Measurements from ENCODE around the gene MMP15. TPM values are rescaled to one million over a fixed set of nuclear protein-coding genes. Genes with fewer than 3 reads are reported as not detected.
"Not testable (repeated sequence)": the region's sequence is repeated elsewhere in the genome, so short reads cannot be mapped to it uniquely, and the experiment has no call there.

MMP15 gene
- total RNA-seq, 2 experiments from 2014 or later, result 0.25 to 0.31 TPM

DNA sequence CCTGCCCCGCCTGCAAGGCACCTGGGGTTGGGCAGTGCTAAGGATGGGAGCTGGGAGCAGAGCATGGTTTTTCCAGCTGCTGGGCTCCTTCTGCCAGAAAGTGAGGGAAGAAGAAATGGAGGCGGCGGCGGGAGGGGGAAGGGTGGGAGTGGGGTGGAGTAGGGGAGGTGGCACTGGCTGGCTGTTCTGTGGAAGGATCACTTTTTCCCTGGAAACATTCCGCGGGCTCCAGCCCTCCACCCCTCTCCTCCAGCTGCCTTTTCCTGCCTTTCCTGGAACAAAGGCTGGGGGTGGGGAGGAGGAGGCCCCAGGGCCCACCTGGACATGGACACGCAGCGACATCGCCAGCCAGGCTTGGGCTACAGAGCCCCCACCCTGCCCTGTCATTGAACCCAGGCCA, 62.5 kb downstream of the MMP15 start:
- CTCF ChIA-PET, result no interaction called here

DNA sequence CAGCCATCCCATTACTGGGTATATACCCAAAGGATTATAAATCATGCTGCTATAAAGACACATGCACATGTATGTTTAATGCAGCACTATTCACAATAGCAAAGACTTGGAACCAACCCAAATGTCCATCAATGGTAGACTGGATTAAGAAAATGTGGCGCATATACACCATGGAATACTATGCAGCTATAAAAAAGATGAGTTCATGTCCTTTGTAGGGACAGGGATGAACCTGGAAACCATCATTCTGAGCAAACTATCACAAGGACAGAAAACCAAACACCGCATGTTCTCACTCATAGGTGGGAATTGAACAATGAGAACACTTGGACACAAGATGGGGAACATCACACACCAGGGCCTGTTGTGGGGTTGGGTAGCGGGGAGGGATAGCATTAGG, 64.8 kb downstream of the MMP15 start:
- H3K4me3 ChIP-seq (ENCODE audit: low read length); ATAC-seq (ENCODE audit: poor library complexity); H3K4me1 Mint-ChIP-seq (ENCODE audit: low read depth); H3K36me3 ChIP-seq (ENCODE audit: insufficient read depth, low read length); DNase-seq; POLR2A ChIA-PET; H3K27me3 Mint-ChIP-seq; H3K9me3 ChIP-seq (ENCODE audit: control insufficient read depth in 1 of 2, insufficient read depth in 1 of 2, low read length in 2 of 2); H3K9me3 Mint-ChIP-seq; H3K4me1 ChIP-seq (ENCODE audit: insufficient read depth, low read length); H3K36me3 Mint-ChIP-seq (ENCODE audit: low read depth); CTCF ChIA-PET; intact Hi-C loops (cut with DNase I, micrococcal nuclease); H3K27ac ChIP-seq (ENCODE audit: low read depth in 1 of 2, low read length in 2 of 2); H3K27me3 ChIP-seq (ENCODE audit: control insufficient read depth in 1 of 2, insufficient read depth in 2 of 2, low read length in 2 of 2); H3K27ac Mint-ChIP-seq; H3K4me3 Mint-ChIP-seq: not testable (repeated sequence)

More for the DNA sequence above, 62.5 kb downstream of the MMP15 start:
- H3K4me3 ChIP-seq (ENCODE audit: low read length), result no peak overlapping the region
- no peaks in the 10 kb centered on the region for H3K9me3 ChIP-seq (ENCODE audit: control insufficient read depth in 1 of 2, insufficient read depth in 1 of 2, low read length in 2 of 2)
- no peaks in the 10 kb centered on the region for H3K4me1 ChIP-seq (ENCODE audit: insufficient read depth, low read length)
- Mint-ChIP-seq H3K27me3 (no peaks in the 10 kb centered on the region), H3K4me3 (no peak overlapping the region), H3K27ac (no peak overlapping the region), H3K9me3 (no peaks in the 10 kb centered on the region), H3K36me3 (ENCODE audit: low read depth) (no peaks in the 10 kb centered on the region), H3K4me1 (ENCODE audit: low read depth) (no peaks in the 10 kb centered on the region)
- no peaks in the 10 kb centered on the region for H3K36me3 ChIP-seq (ENCODE audit: insufficient read depth, low read length)
- POLR2A ChIA-PET, result no interaction called here
- no peak for ATAC-seq (ENCODE audit: poor library complexity)
- no peak for DNase-seq
- TF ChIP-seq, protein P1, sequence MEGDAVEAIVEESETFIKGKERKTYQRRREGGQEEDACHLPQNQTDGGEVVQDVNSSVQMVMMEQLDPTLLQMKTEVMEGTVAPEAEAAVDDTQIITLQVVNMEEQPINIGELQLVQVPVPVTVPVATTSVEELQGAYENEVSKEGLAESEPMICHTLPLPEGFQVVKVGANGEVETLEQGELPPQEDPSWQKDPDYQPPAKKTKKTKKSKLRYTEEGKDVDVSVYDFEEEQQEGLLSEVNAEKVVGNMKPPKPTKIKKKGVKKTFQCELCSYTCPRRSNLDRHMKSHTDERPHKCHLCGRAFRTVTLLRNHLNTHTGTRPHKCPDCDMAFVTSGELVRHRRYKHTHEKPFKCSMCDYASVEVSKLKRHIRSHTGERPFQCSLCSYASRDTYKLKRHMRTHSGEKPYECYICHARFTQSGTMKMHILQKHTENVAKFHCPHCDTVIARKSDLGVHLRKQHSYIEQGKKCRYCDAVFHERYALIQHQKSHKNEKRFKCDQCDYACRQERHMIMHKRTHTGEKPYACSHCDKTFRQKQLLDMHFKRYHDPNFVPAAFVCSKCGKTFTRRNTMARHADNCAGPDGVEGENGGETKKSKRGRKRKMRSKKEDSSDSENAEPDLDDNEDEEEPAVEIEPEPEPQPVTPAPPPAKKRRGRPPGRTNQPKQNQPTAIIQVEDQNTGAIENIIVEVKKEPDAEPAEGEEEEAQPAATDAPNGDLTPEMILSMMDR (IDR thresholded peaks at IDR 0.05), result no peak
- intact Hi-C loops (cut with DNase I, micrococcal nuclease), result no loop called here
- H3K27ac ChIP-seq (ENCODE audit: low read depth in 1 of 2, low read length in 2 of 2), result no peak overlapping the region
- H3K27me3 ChIP-seq (ENCODE audit: control insufficient read depth in 1 of 2, insufficient read depth in 2 of 2, low read length in 2 of 2), result no peaks in the 10 kb centered on the region

DNA sequence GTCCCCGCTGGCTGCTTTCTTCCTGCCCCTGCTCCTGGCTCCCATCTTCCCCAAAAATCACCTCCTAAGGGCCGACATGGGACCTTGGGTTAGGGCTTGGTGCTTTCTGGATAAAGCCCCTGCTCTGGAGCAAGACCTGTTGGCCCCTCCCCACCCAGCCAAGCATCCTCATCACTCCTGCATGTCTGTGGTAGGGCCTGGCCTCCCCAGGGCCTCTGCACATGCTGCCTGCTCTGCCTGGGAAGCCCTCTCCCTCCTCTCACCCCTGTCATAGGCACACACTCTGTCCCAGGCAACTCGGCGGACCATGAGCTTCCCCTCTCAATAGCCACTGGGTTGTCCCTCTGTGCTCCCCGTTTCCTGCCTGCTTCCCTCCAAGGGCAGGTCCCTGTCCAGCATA, 68.5 kb downstream of the MMP15 start:
- Histone ChIP-seq H3K36me3 (ENCODE audit: insufficient read depth, low read length) (no peaks in the 10 kb centered on the region), H3K9me3 (ENCODE audit: control insufficient read depth in 1 of 2, insufficient read depth in 1 of 2, low read length in 2 of 2) (no peaks in the 10 kb centered on the region), H3K27ac (ENCODE audit: low read depth in 1 of 2, low read length in 2 of 2) (no peak overlapping the region), H3K4me3 (ENCODE audit: low read length) (no peak overlapping the region), H3K4me1 (ENCODE audit: insufficient read depth, low read length) (no peaks in the 10 kb centered on the region), H3K27me3 (ENCODE audit: control insufficient read depth in 1 of 2, insufficient read depth in 2 of 2, low read length in 2 of 2) (no peaks in the 10 kb centered on the region)
- Mint-ChIP-seq H3K27ac (no peak overlapping the region), H3K4me3 (no peak overlapping the region), H3K4me1 (ENCODE audit: low read depth) (no peaks in the 10 kb centered on the region), H3K9me3 (no peaks in the 10 kb centered on the region), H3K27me3 (peaks cover 7% of the 10 kb centered on the region), H3K36me3 (ENCODE audit: low read depth) (no peaks in the 10 kb centered on the region)
- intact Hi-C loops (cut with DNase I, micrococcal nuclease), result no loop called here
- ChIA-PET POLR2A (no interaction called here), CTCF (no interaction called here)
- DNase-seq, result no peak
- no peak for ATAC-seq (ENCODE audit: poor library complexity)
- TF ChIP-seq, protein P1 (IDR thresholded peaks at IDR 0.05), result no peak

DNA sequence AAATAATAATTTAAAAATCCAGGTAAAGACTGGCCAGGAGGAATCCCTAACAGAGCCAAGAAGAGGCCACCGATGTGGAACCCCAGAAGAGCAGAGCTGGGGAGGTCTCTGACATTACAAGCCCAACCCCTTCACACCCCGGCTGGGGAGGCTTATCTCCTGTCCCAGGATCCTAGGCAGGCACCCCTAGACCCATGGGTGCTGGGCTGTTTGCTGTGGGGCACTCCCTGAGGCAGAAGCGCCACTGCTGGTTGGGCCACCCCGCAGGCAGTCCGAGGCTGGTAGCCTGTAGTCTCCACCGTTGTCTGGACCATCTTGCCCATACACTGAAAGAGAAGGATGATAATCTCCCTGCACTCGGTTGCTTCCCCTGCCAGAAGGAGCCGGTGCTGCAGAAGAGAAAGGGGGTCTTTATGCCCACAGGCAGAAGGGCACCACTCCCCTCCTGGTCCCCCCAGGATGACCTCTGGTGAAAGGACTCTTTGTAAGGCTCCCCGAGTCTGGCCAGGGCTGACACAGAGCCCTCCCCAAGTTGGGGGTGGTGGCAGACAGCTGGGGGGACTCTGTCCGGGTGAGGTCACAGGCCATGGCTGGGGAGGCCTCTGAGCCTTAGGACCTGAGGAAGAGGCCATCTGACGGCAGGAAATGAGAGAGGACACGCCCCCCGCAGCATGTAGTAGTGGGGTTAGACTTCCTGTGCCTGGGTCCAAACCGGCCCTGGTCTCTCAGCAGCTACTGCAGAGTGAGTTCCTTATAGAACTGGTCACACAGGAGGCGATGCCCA, 69.4 kb downstream of the MMP15 start:
- H3K4me3 Mint-ChIP-seq, result no peak overlapping the region
- no peaks in the 10 kb centered on the region for H3K9me3 ChIP-seq (ENCODE audit: control insufficient read depth in 1 of 2, insufficient read depth in 1 of 2, low read length in 2 of 2)
- intact Hi-C loops (cut with DNase I, micrococcal nuclease), result no loop called here
- H3K9me3 Mint-ChIP-seq, result no peaks in the 10 kb centered on the region
- H3K4me3 ChIP-seq (ENCODE audit: low read length), result no peak overlapping the region
- TF ChIP-seq, protein P1 (IDR thresholded peaks at IDR 0.05), result no peak
- H3K4me1 Mint-ChIP-seq (ENCODE audit: low read depth), result no peaks in the 10 kb centered on the region
- ATAC-seq (ENCODE audit: poor library complexity), result no peak
- no peak overlapping the region for H3K27ac Mint-ChIP-seq
- H3K27me3 ChIP-seq (ENCODE audit: control insufficient read depth in 1 of 2, insufficient read depth in 2 of 2, low read length in 2 of 2), result no peaks in the 10 kb centered on the region
- no peaks in the 10 kb centered on the region for H3K36me3 ChIP-seq (ENCODE audit: insufficient read depth, low read length)
- H3K27me3 Mint-ChIP-seq, result peaks cover 7% of the 10 kb centered on the region
- no peak for DNase-seq
- POLR2A ChIA-PET, result no interaction called here
- no peaks in the 10 kb centered on the region for H3K36me3 Mint-ChIP-seq (ENCODE audit: low read depth)
- H3K4me1 ChIP-seq (ENCODE audit: insufficient read depth, low read length), result no peaks in the 10 kb centered on the region
- CTCF ChIA-PET, result interaction anchor here (3.6 kb wide), 1 partner anchor 32 kb away, joined by 21 read pairs; the partner anchor contains the start of gene CFAP20
- no peak overlapping the region for H3K27ac ChIP-seq (ENCODE audit: low read depth in 1 of 2, low read length in 2 of 2)

DNA sequence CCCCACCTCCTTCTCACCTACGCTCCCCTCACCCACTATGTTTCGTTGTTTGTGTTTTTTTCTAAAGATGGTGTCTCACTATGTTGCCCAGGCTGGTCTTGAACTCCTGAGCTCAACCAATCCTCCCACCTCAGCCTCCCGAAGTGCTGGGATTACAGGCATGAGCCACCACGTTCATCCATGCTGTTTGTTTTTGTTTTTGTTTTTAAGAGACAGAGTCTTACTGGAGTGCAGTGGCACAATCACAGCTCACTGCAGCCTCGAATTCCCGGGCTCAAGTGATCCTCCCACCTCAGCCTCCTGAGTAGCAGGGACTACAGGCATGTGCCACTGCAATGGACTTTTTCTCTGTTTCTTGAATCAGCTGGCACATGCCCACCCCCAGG, 70.0 kb downstream of the MMP15 start:
- H3K4me1 Mint-ChIP-seq (ENCODE audit: low read depth); H3K4me3 Mint-ChIP-seq; H3K9me3 Mint-ChIP-seq; H3K27me3 Mint-ChIP-seq; H3K36me3 ChIP-seq (ENCODE audit: insufficient read depth, low read length); H3K4me1 ChIP-seq (ENCODE audit: insufficient read depth, low read length); H3K27ac ChIP-seq (ENCODE audit: low read depth in 1 of 2, low read length in 2 of 2); H3K27me3 ChIP-seq (ENCODE audit: control insufficient read depth in 1 of 2, insufficient read depth in 2 of 2, low read length in 2 of 2); intact Hi-C loops (cut with DNase I, micrococcal nuclease); H3K36me3 Mint-ChIP-seq (ENCODE audit: low read depth); H3K27ac Mint-ChIP-seq; H3K9me3 ChIP-seq (ENCODE audit: control insufficient read depth in 1 of 2, insufficient read depth in 1 of 2, low read length in 2 of 2); ATAC-seq (ENCODE audit: poor library complexity); H3K4me3 ChIP-seq (ENCODE audit: low read length); DNase-seq; POLR2A ChIA-PET: not testable (repeated sequence)
- CTCF ChIA-PET, result interaction anchor here (3.6 kb wide), 1 partner anchor 32 kb away, joined by 21 read pairs; the partner anchor contains the start of gene CFAP20
